Measurements from ENCODE around the gene PI4K2A.

PI4K2A gene

DNA sequence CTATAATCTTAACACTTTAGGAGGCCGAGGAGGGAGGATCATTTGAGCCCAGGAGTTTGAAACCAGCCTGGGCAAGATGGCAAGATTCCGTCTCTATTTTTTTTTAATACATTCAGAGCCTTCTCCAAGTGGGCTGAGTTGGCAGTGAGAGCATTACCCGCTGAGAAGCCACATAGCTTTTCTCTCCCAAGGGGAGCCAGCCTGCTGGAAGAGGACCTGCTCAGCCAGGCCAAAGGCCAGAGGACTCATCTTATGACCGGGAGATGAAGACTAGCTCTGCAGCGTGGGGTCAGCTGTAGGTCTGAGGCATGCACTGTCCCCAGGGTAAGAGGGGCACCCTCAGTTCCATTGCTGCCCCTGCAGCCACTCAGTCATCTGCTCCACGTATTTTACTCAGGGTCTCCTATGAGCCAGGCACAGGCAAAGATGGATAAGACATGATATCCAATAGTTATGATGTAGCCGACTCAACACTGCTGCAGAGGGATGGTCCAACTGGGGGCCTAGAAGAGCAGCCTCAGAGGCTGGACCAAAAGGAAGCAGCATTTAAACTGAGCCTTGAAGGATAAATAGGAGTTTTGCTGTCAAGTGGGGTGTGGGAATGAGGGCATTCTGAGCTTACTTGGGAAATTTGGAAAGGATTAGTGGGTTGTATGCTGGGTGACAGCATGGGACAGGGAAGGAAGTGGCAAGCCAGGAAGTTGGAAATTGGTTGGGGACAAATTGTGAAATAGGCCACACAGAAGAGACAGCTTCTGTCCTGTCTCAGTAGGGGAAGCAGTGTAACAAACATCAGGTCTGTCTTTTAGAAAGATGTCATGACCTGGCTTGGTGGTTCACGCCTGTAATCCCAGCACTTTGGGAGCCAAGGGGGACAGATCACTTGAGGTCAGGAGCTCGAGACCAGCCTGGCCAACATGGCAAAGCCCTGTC is 71.4 kb downstream of the PI4K2A start:
- Mint-ChIP-seq H3K4me3 (peak overlapping the region; percentile 59), H3K27ac (no peak overlapping the region), H3K27me3 (peaks cover 11% of the 10 kb centered on the region), H3K9me3 (no peaks in the 10 kb centered on the region), H3K36me3 (no peaks in the 10 kb centered on the region), H3K4me1 (peaks cover 12% of the 10 kb centered on the region)
- DNase-seq (ENCODE audit: low spot score in 2 of 2) (no peak), ATAC-seq (ENCODE audit: low read depth) (no peak)

DNA sequence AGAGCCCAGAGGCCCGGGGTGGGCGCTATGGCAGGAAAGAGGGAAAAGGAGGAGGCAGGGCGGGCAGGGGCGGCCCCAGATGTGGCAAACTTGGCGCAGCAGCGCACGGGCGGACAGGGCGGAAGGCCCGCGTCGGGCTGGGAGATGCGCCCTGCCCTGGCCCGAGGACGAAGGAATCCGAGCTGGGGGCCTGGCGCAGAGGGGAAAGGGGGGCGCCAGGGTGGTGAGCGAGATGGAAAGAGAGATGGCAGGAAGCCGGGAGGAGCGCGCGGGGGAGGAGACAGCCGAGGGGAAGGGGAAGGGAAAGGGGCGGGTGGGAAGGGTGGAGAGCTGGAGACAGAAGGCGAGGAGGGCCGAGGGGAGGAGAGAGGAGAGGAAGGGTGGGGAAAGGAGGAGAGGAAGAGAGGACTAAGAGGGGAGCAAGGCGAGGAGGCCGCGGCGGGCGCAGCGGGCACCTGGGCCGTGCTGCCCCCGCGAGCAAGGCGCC is 72.9 kb downstream of the PI4K2A start, which contains the start of gene MARVELD1:
Gene MARVELD1 (plus strand): TSS at position 392 of the 487 bp plus-strand sequence. CDS start 147 bp downstream, outside the sequence.
- Mint-ChIP-seq H3K36me3 (no peaks in the 10 kb centered on the region), H3K27ac (peak within 1 kb of the TSS; percentile 75), H3K27me3 (peaks cover 10% of the 10 kb centered on the region), H3K4me3 (peak within 1 kb of the TSS; percentile 99), H3K9me3 (no peaks in the 10 kb centered on the region), H3K4me1 (peaks cover 12% of the 10 kb centered on the region)
- ATAC-seq (ENCODE audit: low read depth): no peak
- no peak for DNase-seq (ENCODE audit: low spot score in 2 of 2)

DNA sequence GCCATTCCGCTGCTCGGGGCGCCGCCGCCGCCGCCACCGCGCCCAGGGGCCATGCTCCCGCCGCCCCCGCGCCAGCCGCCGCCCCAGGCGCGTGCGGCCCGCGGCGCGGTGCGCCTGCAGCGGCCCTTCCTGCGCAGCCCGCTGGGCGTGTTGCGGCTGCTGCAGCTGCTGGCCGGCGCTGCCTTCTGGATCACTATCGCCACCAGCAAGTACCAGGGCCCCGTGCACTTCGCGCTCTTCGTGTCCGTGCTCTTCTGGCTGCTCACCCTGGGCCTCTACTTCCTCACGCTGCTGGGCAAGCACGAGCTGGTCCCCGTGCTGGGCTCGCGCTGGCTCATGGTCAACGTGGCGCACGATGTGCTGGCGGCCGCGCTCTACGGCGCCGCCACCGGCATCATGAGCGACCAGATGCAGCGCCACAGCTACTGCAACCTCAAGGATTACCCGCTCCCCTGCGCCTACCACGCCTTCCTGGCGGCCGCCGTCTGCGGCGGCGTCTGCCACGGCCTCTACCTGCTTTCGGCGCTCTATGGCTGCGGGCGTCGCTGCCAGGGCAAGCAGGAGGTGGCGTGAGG is 73.4 kb downstream of the PI4K2A start:
- Mint-ChIP-seq H3K4me1 (peaks cover 12% of the 10 kb centered on the region), H3K27ac (peak overlapping the region; percentile 56), H3K4me3 (peak overlapping the region; percentile 99), H3K36me3 (no peaks in the 10 kb centered on the region), H3K27me3 (peaks cover 9% of the 10 kb centered on the region), H3K9me3 (no peaks in the 10 kb centered on the region)
- peak; percentile 84 for ATAC-seq (ENCODE audit: low read depth)
- peak; percentile 44 to 59 for DNase-seq (ENCODE audit: low spot score in 2 of 2)

DNA sequence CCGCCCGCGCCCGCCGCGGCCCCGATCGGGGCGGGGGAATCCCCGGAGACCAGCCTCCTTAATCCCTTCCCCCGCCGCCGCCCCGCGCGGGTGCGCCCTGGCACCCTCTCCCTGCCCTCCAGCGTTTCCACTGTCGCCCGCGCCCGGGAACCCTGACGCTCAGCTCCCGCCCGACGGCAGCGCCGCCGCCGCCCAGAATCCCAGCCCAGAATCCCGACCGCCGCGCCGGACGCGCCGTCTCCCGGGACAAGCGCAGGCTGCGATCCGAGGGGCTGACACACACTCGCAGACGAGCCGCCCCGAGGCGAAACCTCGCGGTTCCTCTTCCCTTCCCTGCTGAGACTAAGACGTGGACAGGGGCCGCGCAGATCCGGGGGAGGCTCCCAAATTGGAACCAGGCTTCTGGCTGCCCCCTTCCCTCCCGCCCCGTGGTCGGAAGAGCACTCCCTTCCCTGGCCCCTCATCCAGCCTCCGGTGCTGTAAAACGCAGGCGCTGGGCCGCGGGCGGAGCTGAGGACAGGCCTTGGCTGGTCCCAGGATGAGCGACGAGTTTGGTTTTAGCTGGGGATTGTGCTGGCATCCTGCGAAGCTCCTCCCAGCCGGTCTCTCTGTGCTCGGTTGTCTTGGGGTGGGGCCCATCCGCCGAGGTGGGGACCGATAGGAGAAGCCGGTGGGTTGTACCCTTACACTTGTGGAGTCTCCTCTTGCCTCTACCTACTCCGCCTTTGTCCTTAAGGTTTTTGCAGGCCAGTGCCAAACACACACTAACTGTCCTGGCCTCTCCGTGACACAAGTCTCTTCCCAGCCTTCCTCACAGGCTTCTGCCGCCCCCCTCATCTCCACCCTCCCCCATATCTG is 74.2 kb downstream of the PI4K2A start:
- Mint-ChIP-seq H3K27ac (peak overlapping the region; percentile 56), H3K4me3 (peak overlapping the region; percentile 99)
- peak; percentile 20 to 50 for DNase-seq (ENCODE audit: low spot score in 2 of 2)

DNA sequence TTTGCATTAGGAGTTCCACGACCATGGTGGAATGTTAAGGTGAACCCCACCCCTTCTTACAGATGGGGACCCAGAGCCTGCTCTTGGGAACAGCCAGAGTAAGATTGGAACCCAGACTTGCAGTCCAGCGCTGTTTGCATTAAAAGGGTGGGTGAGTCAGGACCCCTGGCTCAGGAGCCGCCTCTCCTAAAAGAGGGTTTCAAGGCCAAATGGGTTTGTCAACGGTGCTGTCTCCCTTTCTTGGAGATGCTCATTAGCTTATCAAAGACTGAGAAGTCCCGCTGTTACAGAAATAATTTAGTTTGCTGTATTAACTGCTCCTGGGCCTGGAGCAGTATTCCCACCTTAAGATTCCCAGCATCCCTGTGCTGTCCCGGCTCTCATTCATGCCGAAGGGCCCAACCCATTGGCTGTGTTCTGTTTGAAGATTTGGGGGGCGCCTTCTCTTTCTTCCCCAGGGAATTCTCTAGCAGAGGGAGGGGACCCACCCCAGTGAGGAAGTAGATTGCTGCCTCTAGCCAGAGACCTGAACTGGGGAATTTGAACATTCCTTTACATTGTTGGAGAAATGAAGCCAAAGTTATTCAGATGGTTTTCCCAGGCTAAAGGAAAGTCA is 74.9 kb downstream of the PI4K2A start:
- ATAC-seq (ENCODE audit: low read depth) (no peak), DNase-seq (ENCODE audit: low spot score in 2 of 2) (no peak)
- Mint-ChIP-seq H3K36me3 (no peaks in the 10 kb centered on the region), H3K4me1 (peaks cover 12% of the 10 kb centered on the region), H3K9me3 (no peaks in the 10 kb centered on the region), H3K27ac (no peak overlapping the region), H3K4me3 (peak overlapping the region; percentile 99), H3K27me3 (peaks cover 6% of the 10 kb centered on the region)

More for the DNA sequence above, 74.2 kb downstream of the PI4K2A start:
- Mint-ChIP-seq H3K27me3 (peaks cover 6% of the 10 kb centered on the region), H3K4me1 (peaks cover 12% of the 10 kb centered on the region), H3K36me3 (no peaks in the 10 kb centered on the region), H3K9me3 (no peaks in the 10 kb centered on the region)
- peak; percentile 57 for ATAC-seq (ENCODE audit: low read depth)

DNA sequence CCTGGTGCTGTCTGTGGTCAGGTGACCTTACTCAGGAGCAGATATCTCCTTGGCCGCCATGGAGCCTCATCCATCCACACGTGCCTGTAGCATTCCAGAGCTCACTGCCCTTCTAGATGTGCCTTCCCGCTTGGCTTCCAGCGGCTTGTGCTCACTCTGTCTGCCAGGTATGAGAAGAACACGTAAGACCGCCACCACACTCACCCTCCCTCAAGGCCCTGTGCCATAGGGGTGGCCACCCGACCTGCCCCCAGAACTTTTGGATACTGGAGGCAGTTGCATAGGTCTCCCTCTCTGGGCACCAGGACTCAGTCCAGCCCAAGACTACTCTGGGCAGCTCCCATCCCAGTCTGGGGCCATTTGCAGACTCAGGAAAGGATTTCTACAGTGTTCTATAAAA is 77.2 kb downstream of the PI4K2A start:
- Mint-ChIP-seq H3K36me3 (no peaks in the 10 kb centered on the region), H3K27me3 (peaks cover 3% of the 10 kb centered on the region), H3K4me1 (peaks cover 12% of the 10 kb centered on the region), H3K4me3 (no peak overlapping the region), H3K27ac (no peak overlapping the region), H3K9me3 (no peaks in the 10 kb centered on the region)
- ATAC-seq (ENCODE audit: low read depth): no peak
- no peak for DNase-seq (ENCODE audit: low spot score in 2 of 2)

DNA sequence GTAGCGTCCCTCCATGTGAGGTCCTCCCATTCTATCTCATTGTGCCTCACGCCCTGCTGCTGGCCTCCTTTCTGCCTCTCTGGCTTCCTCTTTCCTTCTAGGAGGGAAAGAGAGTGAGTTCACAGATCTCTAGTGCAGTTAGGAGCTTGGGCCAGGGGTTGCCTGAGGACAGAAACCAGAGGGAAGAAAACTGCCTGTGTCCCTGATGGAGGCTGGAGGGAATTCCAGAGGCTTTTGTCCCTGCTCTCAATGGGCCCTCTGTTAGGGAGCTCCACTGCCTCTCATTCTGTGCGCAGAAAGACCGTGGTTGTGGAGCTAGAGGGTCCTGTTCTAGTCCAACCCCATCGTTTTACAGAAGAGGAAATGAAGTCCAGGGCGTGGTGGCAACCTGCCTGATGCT is 77.7 kb downstream of the PI4K2A start:
- ATAC-seq (ENCODE audit: low read depth): no peak
- H3K27me3 Mint-ChIP-seq: no peaks in the 10 kb centered on the region
- no peak for DNase-seq (ENCODE audit: low spot score in 2 of 2)
- no peaks in the 10 kb centered on the region for H3K36me3 Mint-ChIP-seq
- H3K4me3 Mint-ChIP-seq: no peak overlapping the region
- no peak overlapping the region for H3K27ac Mint-ChIP-seq
- H3K9me3 Mint-ChIP-seq: no peaks in the 10 kb centered on the region
- peaks cover 8% of the 10 kb centered on the region for H3K4me1 Mint-ChIP-seq

DNA sequence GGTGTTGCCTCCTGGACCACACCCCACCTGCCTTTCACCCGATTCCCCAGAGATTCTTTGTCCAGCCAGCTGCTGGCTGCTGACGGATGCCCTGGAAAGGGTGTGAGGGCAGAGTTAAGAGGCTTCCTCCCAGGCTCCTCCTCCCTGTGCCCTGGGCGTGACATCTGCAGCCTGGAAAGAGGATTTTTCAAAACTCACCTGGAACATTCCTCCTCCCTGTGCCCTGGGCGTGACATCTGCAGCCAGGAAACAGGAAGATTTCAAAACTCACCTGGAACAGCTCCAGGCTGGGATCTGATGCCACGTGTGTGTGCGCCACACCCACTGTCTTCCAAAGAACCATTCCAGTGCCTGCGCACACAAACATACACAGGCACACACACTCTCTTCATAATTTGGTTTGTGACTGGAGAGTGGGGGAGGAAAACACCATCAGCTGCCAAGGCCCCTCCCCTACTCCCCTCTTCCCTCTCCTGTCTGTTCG is 78.2 kb downstream of the PI4K2A start:
- H3K4me3 Mint-ChIP-seq: no peak overlapping the region
- no peaks in the 10 kb centered on the region for H3K27me3 Mint-ChIP-seq
- DNase-seq (ENCODE audit: low spot score in 2 of 2) (no peak), ATAC-seq (ENCODE audit: low read depth) (no peak)
- H3K9me3 Mint-ChIP-seq: no peaks in the 10 kb centered on the region
- no peaks in the 10 kb centered on the region for H3K36me3 Mint-ChIP-seq
- peaks cover 5% of the 10 kb centered on the region for H3K4me1 Mint-ChIP-seq
- no peak overlapping the region for H3K27ac Mint-ChIP-seq

DNA sequence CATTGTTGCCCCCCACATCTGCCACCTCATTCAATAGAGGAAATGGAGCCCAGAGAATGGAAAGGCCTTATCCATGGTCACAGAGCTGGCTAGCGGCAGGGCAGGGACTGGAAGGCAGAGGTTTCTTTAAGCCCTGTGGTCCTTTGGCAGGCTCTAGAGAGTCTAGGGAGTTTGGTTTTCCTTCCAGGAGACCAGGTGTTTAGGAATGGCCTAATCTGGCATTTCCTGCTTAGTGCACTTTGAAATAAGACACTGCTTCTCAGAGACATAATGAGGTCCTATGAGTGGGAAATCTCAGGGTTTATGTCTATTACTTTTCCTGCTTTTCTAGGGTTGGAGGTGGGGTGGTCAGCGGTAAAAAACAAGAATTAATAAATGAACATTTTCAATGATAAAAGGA is 79.1 kb downstream of the PI4K2A start:
- no peak for DNase-seq (ENCODE audit: low spot score in 2 of 2)
- H3K4me1 Mint-ChIP-seq: peaks cover 3% of the 10 kb centered on the region
- no peak overlapping the region for H3K27ac Mint-ChIP-seq
- H3K9me3 Mint-ChIP-seq: no peaks in the 10 kb centered on the region
- ATAC-seq (ENCODE audit: low read depth): no peak
- no peaks in the 10 kb centered on the region for H3K27me3 Mint-ChIP-seq
- H3K36me3 Mint-ChIP-seq: no peaks in the 10 kb centered on the region
- no peak overlapping the region for H3K4me3 Mint-ChIP-seq

DNA sequence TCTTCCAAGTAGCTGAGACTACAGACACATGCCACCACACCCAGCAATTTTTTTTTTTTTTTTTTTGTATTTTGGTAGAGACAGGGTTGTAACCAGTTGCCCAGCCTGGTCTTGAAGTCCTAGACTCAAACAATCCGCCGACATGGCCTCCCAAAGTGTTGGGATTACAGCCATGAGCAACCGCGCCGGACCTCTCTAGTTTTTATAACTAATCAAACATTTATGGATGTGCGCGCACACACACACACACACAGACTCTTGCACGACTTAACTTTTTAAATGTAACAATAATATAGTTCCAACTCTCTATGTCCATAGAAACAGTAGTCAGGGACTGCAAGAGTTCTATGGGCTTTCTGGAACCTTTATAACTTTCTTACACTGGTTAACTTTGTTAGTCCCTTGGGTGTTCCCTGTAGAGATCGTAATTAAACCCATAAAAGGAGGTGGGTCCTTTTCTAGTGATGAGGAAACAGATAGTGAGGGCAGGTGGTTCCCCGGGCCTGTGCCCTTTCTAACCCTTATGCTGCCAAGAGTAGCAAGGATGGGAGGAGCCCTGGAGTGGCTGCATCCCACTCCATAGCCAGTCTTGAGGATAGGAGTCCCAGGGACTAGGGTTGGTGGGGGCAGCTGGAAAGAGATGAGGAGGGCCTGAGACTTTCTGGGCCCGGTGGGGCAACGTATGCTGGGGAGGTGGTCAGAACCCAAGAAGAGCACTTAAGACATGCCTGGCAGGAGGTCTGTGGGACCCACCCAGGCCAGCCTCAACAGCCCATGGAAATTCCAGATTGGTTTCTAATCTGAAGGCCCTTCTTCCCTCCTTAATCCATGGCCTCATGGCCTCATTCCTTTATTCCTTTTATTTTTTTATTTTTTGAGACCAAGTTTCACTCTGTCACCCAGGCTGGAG is 81.7 kb downstream of the PI4K2A start:
- DNase-seq (ENCODE audit: low spot score in 2 of 2) (no peak), ATAC-seq (ENCODE audit: low read depth) (no peak)
- Mint-ChIP-seq H3K27me3 (no peaks in the 10 kb centered on the region), H3K9me3 (no peaks in the 10 kb centered on the region), H3K4me1 (no peaks in the 10 kb centered on the region), H3K4me3 (no peak overlapping the region), H3K27ac (no peak overlapping the region), H3K36me3 (no peaks in the 10 kb centered on the region)

DNA sequence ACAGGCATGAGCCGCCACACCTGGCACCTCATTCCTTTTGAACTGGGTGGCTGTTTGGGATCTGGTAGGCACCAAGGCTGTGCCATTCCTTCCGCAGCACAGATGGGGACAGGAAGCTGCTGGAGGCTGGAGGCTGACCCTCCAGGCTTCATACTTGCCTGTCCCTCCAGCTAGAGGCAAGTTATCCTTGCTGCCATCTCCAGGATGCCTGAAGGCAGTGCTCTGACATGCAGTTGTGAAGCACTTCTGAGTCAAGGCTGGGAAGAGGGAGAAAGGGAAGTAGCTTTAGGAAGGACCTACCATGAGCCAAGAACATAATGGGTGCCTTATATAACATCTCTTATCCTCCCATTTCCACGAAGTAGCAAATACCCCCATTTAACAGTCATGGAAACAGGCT is 82.5 kb downstream of the PI4K2A start:
- Mint-ChIP-seq H3K27ac (no peak overlapping the region), H3K27me3 (no peaks in the 10 kb centered on the region), H3K9me3 (no peaks in the 10 kb centered on the region), H3K4me1 (no peaks in the 10 kb centered on the region), H3K36me3 (no peaks in the 10 kb centered on the region), H3K4me3 (no peak overlapping the region)
- no peak for ATAC-seq (ENCODE audit: low read depth)
- no peak for DNase-seq (ENCODE audit: low spot score in 2 of 2)

DNA sequence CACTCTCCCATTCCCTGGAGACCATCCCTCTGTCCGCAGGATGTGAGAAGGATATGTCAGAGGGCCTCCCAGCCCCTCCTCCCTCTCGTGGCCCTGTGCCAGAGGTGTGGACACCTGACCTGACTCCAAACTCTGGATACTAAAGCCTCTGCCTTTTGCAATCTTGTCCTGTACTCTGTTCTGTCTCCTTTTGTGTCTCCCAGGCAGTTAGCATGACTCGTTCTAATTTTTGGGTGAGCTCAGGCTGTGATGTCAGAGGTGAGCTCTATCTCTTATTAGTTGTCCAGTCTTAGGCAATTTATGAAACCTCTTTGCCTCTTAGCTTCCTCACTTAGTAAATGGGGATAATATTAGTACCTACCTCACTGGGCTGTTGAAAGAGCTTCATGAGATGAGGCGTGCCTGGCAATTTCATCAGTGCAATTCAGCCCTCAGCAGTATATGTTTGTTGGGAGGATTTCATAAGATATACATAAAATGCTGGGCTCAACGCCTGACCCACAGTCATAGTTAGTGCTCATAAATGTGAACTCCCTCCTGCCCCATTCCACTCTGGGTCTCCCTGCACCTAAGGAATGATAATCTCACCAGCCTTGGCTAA is 84.0 kb downstream of the PI4K2A start:
- DNase-seq (ENCODE audit: low spot score in 2 of 2): no peak
- Mint-ChIP-seq H3K36me3 (no peaks in the 10 kb centered on the region), H3K4me1 (no peaks in the 10 kb centered on the region), H3K27me3 (peaks cover 2% of the 10 kb centered on the region), H3K4me3 (no peak overlapping the region), H3K27ac (no peak overlapping the region), H3K9me3 (no peaks in the 10 kb centered on the region)
- no peak for ATAC-seq (ENCODE audit: low read depth)
